GM21360 (cell line): ENCODE measurements around the gene ANKHD1.
"Not testable (repeated sequence)": the region's sequence is repeated elsewhere in the genome, so short reads cannot be mapped to it uniquely, and the experiment has no call there.

Experiments
- ATAC-seq: cut with Tn5 transposase; IDR thresholded peaks from one replicate; pipeline ENCODE4 v1.9.1; 2021; ENCODE audit warnings: mild to moderate bottlenecking, moderate library complexity; ENCODE audit not compliant: unreplicated experiment

Gene ANKHD1

GRCh38 chr5:140423609-140424008, 22.0 kb downstream of the ANKHD1 start:
- ATAC-seq: no peak

- ATAC-seq: no peak
Measured at GRCh38 chr5:140424135-140424534, 22.5 kb downstream of the ANKHD1 start.

- not testable (repeated sequence) for ATAC-seq
Measured at GRCh38 chr5:140427726-140428125, 26.1 kb downstream of the ANKHD1 start.

GRCh38 chr5:140429724-140430123, 28.1 kb downstream of the ANKHD1 start:
- no peak for ATAC-seq

DNA sequence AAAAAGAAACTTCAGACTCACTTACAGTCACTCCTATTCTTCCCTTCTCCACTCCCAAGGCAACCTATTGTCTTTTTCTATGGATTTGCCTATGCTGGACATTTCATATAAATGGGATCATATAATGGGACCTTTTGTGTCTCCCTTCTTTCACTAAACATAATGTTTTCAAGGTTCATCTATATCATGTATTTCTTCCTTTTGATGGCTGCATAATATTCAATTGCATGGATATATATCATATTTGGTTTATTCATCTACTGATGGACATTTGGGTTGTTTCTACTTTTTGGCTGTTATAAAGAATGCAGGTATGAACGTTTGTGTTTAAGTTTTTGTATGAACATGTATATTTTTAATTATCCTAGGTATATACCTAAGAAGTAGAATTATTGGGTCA, 30.6 kb downstream of the ANKHD1 start:
- no peak for ATAC-seq

- ATAC-seq: no peak
Measured at GRCh38 chr5:140432916-140433315, 31.3 kb downstream of the ANKHD1 start.

DNA sequence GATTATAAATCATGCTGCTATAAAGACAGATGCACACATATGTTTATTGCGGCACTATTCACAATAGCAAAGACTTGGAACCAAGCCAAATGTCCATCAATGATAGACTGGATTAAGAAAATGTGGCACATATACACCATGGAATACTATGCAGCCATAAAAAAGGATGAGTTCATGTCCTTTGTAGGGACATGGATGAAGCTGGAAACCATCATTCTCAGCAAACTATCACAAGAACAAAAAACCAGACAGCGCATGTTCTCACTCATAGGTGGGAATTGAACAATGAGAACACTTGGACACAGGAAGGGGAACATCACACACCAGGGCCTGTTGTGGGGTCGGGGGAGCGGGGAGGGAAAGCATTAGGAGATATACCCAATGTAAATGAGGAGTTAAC, 55.7 kb downstream of the ANKHD1 start:
- ATAC-seq: not testable (repeated sequence)

GRCh38 chr5:140466981-140467742, 65.5 kb downstream of the ANKHD1 start:
- ATAC-seq: no peak

DNA sequence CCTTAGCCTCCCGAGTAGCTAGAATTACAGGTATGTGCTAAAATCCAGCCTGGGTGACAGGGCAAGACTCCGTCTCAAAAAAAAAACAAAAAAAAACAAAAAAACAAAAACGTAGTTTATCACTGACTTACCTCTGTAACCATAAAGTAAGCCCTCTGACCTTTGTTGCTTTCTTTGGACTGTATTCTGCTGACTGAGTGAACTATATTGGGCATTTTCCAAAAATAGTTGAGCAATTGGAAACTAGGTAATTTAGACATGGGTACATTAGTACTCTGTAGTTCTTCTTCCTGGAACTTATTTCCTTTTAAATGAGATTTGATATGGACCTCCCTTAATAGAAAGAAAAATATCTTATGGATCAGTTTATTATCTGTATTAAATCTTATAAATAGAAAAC, 66.6 kb downstream of the ANKHD1 start:
- ATAC-seq: no peak

DNA sequence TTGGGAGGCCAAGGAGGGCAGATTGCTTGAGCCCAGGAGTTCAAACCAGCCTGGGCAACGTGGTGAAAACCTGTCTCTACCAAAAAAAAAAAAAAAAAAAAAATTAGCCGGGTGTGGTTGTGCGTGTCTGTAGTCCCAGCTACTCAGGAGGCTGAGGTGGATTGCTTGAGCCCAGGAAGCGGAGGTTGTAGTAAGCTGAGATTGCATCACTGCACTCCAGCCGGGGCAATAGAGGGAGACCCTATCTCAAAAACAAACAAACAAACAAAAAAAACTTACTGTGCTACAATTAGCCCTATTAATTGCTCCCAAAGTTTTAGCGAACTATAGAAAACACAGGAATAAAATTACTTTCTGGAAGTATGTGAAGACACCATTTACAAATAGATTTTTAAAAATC, 67.6 kb downstream of the ANKHD1 start:
- ATAC-seq: no peak

GRCh38 chr5:140480310-140481014, 78.8 kb downstream of the ANKHD1 start:
- no peak for ATAC-seq

DNA sequence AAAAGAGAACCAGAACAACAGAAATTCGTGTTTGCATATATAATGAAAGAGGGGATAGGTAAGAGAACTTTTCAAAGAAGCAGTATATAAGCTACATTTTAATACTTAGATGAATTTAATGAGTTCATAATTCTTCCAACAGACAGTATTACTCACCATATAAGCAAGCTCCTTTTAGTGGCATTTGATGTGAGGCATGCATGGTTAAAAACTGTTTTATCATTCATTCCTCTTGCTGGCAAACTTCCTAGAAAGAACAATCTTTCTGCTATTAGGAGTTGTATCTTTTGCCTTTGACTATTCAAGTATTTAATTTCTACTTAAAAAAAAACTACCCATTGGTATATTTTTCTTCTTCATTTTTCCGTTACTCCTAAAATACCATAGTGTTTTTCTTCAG, 80.1 kb downstream of the ANKHD1 start:
- ATAC-seq: no peak

DNA sequence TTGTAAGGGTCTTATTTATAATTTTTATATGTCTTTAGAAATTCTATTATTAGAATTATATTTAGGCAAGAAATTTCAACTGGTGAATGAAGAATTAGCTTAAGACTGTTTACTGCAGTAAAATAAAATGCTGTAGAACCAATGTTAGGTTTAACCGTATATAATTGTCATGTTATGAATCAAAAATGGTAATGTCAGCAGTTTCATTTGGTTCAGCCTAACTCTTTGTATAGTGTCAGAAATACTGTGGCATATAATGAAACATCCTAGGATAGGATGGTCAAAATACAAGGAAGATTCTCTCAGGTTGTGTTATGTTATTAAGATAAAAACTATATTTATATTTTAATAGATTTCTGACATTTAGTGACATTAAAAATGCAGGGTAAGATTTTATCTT, 81.4 kb downstream of the ANKHD1 start:
- no peak for ATAC-seq

DNA sequence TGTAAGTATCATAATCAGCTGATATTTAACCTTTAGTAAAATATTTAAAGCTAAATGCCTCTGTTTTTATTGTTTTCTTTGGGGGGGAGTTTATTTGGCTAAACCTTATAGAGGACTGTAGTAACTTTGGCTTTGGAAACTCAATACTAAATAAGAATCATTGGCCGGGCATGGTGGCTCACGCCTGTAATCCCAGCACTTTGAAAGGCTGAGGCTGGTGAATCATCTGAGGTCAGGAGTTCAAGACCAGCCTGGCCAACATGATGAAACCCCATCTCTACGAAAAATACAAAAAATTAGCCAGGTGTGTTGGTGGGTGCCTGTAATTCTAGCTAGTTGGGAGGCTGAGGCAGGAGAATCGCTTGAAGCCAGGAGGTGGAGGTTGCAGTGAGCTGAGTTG, 86.5 kb downstream of the ANKHD1 start:
- not testable (repeated sequence) for ATAC-seq

DNA sequence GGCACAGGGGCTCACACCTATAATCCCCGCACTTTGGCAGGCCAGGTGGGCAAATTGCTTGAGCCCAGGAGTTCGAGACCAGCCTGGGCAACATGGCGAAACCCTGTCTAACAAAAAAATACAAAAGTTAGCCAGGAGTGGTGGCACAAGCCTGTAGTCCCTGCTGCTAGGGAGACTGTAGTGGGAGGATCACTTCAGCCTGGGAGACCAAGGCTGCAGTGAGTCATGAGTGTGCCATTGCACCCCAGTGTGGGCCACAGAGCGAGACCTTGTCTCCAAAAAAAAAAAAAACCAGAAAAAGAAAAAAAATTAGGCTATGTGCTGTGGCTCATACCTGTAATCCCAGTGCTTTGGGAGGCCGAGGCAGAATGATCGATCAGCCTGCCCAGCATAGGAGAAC, 87.3 kb downstream of the ANKHD1 start:
- ATAC-seq: no peak

DNA sequence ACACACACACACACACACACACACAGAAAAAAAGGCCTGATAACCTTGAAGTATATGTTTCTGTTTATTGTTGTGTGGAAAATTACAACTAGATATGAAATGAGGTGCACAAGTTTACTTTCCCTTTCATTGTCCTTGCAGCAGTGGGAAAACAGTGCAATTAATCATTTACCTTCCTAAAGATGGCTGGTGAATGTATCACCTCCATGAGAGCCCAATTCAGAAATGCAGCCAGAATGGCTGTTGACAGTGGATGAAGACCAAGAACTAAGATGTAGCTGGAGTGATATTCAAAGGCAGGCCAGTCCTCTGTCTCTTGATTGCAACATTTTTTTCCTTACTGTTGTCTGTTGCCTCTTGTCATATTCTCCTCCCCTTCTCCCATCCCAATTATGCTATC, 96.3 kb downstream of the ANKHD1 start:
- no peak for ATAC-seq

GRCh38 chr5:140498591-140498990, 97.0 kb downstream of the ANKHD1 start:
- no peak for ATAC-seq

- no peak for ATAC-seq
Measured at GRCh38 chr5:140502834-140503233, 101.2 kb downstream of the ANKHD1 start.

DNA sequence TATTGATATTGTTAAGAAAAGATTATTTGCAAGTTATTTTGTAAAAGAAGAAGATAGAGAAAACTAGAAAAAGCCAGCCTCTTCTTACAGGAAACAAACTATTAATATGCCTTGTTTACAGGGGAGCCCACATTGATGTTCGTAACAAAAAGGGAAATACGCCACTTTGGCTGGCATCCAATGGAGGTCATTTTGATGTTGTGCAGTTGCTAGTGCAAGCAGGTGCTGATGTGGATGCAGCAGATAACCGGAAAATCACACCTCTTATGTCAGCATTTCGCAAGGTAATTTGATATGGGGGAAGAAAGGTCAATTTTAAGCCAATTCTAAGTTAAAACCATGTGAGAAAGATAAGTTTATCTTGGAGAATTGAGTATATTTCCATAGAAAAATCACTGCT, 108.3 kb downstream of the ANKHD1 start:
- no peak for ATAC-seq

DNA sequence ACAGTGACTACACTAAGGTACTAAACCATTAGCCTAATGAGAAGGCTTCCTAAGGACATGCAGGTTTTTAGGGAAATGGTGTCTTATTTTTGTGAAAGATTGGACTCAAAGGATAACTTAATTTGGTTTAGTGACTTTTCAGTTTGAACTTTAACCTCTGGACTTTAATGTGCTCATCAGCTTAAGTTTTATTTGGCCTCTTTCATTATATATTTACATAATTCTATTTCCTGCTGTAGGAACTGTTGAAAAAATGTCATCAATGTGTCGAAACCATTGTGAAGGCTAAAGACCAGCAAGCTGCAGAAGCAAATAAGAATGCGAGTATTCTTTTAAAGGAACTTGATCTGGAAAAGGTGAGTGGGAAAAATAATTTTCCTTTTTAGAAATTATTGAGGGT, 111.5 kb downstream of the ANKHD1 start:
- no peak for ATAC-seq

DNA sequence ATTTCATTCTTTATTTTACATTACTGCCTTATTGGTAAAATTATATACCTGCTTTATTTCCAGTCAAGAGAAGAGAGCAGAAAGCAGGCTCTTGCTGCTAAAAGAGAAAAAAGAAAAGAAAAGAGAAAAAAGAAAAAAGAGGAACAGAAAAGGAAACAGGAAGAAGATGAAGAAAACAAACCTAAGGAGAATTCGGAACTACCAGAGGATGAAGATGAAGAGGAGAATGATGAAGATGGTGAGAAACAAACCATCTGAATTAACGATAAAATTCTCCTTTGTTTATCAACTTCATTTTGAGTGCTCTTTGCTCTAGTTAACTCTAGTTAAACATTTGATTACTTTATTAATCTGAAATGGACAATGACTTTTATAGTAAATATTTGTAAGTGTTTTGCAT, 122.4 kb downstream of the ANKHD1 start:
- ATAC-seq: no peak

DNA sequence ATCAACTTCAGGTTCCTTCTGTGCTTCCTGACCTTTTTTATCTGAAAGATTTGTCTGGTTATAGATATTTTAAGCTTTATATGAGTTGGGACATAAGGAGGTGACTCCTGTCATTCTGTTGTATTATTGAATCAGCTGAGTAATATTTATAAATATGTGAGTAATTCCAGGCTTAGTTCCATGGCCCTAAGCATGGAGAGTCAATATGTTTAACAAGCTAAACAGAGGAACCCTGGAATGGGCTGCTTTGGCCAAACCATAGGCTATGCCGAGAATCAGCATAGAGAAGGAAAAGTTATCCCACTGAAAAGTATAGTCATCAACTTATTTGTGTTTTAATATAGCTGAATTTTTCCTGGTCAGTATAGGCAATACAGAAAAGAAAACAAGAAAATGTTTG, 138.6 kb downstream of the ANKHD1 start:
- no peak for ATAC-seq

DNA sequence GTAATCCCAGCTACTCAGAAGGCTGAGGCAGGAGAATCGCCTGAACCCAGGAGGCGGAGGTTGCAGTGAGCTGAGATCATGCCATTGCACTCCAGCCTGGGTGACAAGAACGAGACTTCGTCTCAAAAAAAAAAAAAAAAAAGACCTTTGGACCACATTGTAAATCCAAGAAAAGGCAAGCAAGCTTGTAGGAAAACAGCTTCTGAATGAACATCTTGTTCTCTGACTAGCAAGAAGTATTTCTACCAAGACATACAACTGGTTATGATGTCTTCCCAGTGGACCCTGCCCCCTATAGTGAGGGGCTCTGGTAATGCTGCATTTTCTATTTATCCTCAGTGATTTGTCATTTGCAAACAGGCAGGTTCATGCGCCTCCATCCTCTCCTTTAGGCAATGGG, 141.3 kb downstream of the ANKHD1 start:
- ATAC-seq: no peak
